ENCODE results near the gene RALGPS2.

Gene RALGPS2

GRCh38 chr1:178725466-178726086 lies 532 bp downstream of the RALGPS2 start:
- FAIRE-seq (no peak), DNase-seq (ENCODE audit: insufficient read length) (peak; percentile 15)
- no peak for TF ChIP-seq POLR2AphosphoS5 (IDR thresholded peaks at IDR 0.05; ENCODE audit: low read depth, low read length)
- no peak for TF ChIP-seq TAF1 (IDR thresholded peaks at IDR 0.05; ENCODE audit: borderline replicate concordance, low read depth, low read length)
- no peak for TF ChIP-seq POLR2A (IDR thresholded peaks at IDR 0.05; ENCODE audit: low read depth, low read length)

- DNase-seq (ENCODE audit: insufficient read length), result peak; percentile 8
- no peak for FAIRE-seq
- TF ChIP-seq POLR2AphosphoS5 (IDR thresholded peaks at IDR 0.05; ENCODE audit: low read depth, low read length) (no peak), TAF1 (IDR thresholded peaks at IDR 0.05; ENCODE audit: borderline replicate concordance, low read depth, low read length) (no peak), POLR2A (IDR thresholded peaks at IDR 0.05; ENCODE audit: low read depth, low read length) (no peak)
These were observed 1.1 kb downstream of the RALGPS2 start for GRCh38 chr1:178726087-178726517.

GRCh38 chr1:178726545-178726944 lies 1.5 kb downstream of the RALGPS2 start:
- no peak for TF ChIP-seq POLR2AphosphoS5 (IDR thresholded peaks at IDR 0.05; ENCODE audit: low read depth, low read length)
- TF ChIP-seq TAF1 (IDR thresholded peaks at IDR 0.05; ENCODE audit: borderline replicate concordance, low read depth, low read length), result no peak
- no peak for TF ChIP-seq POLR2A (IDR thresholded peaks at IDR 0.05; ENCODE audit: low read depth, low read length)
- FAIRE-seq (peak; percentile 60), DNase-seq (ENCODE audit: insufficient read length) (no peak)

GRCh38 chr1:178727014-178727895 lies 2.2 kb downstream of the RALGPS2 start:
- no peak for DNase-seq (ENCODE audit: insufficient read length)
- FAIRE-seq, result no peak
- TF ChIP-seq POLR2AphosphoS5 (IDR thresholded peaks at IDR 0.05; ENCODE audit: low read depth, low read length) (no peak), TAF1 (IDR thresholded peaks at IDR 0.05; ENCODE audit: borderline replicate concordance, low read depth, low read length) (no peak), POLR2A (IDR thresholded peaks at IDR 0.05; ENCODE audit: low read depth, low read length) (no peak)

- DNase-seq (ENCODE audit: insufficient read length), result no peak
- FAIRE-seq, result no peak
- no peak for TF ChIP-seq POLR2AphosphoS5 (IDR thresholded peaks at IDR 0.05; ENCODE audit: low read depth, low read length)
- no peak for TF ChIP-seq POLR2A (IDR thresholded peaks at IDR 0.05; ENCODE audit: low read depth, low read length)
- no peak for TF ChIP-seq TAF1 (IDR thresholded peaks at IDR 0.05; ENCODE audit: borderline replicate concordance, low read depth, low read length)
These were observed 8.9 kb downstream of the RALGPS2 start for GRCh38 chr1:178733972-178734371.

GRCh38 chr1:178738780-178739179 lies 13.7 kb downstream of the RALGPS2 start:
- TF ChIP-seq POLR2A (IDR thresholded peaks at IDR 0.05; ENCODE audit: low read depth, low read length), result no peak
- no peak for TF ChIP-seq POLR2AphosphoS5 (IDR thresholded peaks at IDR 0.05; ENCODE audit: low read depth, low read length)
- FAIRE-seq (no peak), DNase-seq (ENCODE audit: insufficient read length) (no peak)

- TF ChIP-seq POLR2A (IDR thresholded peaks at IDR 0.05; ENCODE audit: low read depth, low read length), result no peak
- TF ChIP-seq POLR2AphosphoS5 (IDR thresholded peaks at IDR 0.05; ENCODE audit: low read depth, low read length), result no peak
- no peak for TF ChIP-seq TAF1 (IDR thresholded peaks at IDR 0.05; ENCODE audit: borderline replicate concordance, low read depth, low read length)
- DNase-seq (ENCODE audit: insufficient read length) (no peak), FAIRE-seq (no peak)
These were observed 14.4 kb downstream of the RALGPS2 start for GRCh38 chr1:178739285-178740045.

- FAIRE-seq, result no peak
- DNase-seq (ENCODE audit: insufficient read length), result no peak
- TF ChIP-seq TAF1 (IDR thresholded peaks at IDR 0.05; ENCODE audit: borderline replicate concordance, low read depth, low read length) (no peak), POLR2A (IDR thresholded peaks at IDR 0.05; ENCODE audit: low read depth, low read length) (no peak), POLR2AphosphoS5 (IDR thresholded peaks at IDR 0.05; ENCODE audit: low read depth, low read length) (no peak)
These were observed 15.4 kb downstream of the RALGPS2 start for GRCh38 chr1:178740491-178740890.

- TF ChIP-seq POLR2AphosphoS5 (IDR thresholded peaks at IDR 0.05; ENCODE audit: low read depth, low read length) (no peak), TAF1 (IDR thresholded peaks at IDR 0.05; ENCODE audit: borderline replicate concordance, low read depth, low read length) (no peak), POLR2A (IDR thresholded peaks at IDR 0.05; ENCODE audit: low read depth, low read length) (no peak)
- no peak for DNase-seq (ENCODE audit: insufficient read length)
- FAIRE-seq, result no peak
These were observed 15.9 kb downstream of the RALGPS2 start for GRCh38 chr1:178740924-178741323.

- DNase-seq (ENCODE audit: insufficient read length) (no peak), FAIRE-seq (no peak)
- TF ChIP-seq TAF1 (IDR thresholded peaks at IDR 0.05; ENCODE audit: borderline replicate concordance, low read depth, low read length) (no peak), POLR2AphosphoS5 (IDR thresholded peaks at IDR 0.05; ENCODE audit: low read depth, low read length) (no peak), POLR2A (IDR thresholded peaks at IDR 0.05; ENCODE audit: low read depth, low read length) (no peak)
These were observed 18.8 kb downstream of the RALGPS2 start for GRCh38 chr1:178743801-178744200.

- FAIRE-seq (no peak), DNase-seq (ENCODE audit: insufficient read length) (no peak)
- TF ChIP-seq POLR2AphosphoS5 (IDR thresholded peaks at IDR 0.05; ENCODE audit: low read depth, low read length) (no peak), TAF1 (IDR thresholded peaks at IDR 0.05; ENCODE audit: borderline replicate concordance, low read depth, low read length) (no peak), POLR2A (IDR thresholded peaks at IDR 0.05; ENCODE audit: low read depth, low read length) (no peak)
These were observed 20.2 kb downstream of the RALGPS2 start for GRCh38 chr1:178745260-178745659.
